Hematopoietic multipotent progenitor cell (in vitro differentiated cells): ENCODE data around the gene SYT15. TPM values are rescaled to one million over a fixed set of nuclear protein-coding genes. Genes with fewer than 3 reads are reported as not detected.
"Not testable (repeated sequence)": the region's sequence is repeated elsewhere in the genome, so short reads cannot be mapped to it uniquely, and the experiment has no call there.

Experiments used
- DNase-seq, 3 donors: peaks; one replicate each; pipeline ENCODE4 v3.0.0-alpha.2; 2011 to 2015; ENCODE audit warnings: low read depth in 2 of 3, low spot score in 2 of 3
- total RNA-seq: library from RNA; depleted of rRNA; stranded (reverse); fragments of >200 nt; gene quantifications from one replicate; pipeline ENCODE4 v1.2.3, GENCODE V29; 2012

Gene SYT15
- total RNA-seq, 1 donor, result 0.27 TPM

- no peak for DNase-seq
Measured at GRCh38 chr10:46555713-46556514, 23.0 kb upstream of the SYT15 start.

GRCh38 chr10:46556515-46557318 lies 22.2 kb upstream of the SYT15 start, which contains the start of gene GPRIN2:
Gene GPRIN2 (minus strand): TSS chr10:46556658. CDS start chr10:46550736, 5,922 bp downstream.
- peak in 1 of 3 donors; percentile 36 for DNase-seq

- no peak for DNase-seq
Measured at GRCh38 chr10:46557319-46558121, 21.4 kb upstream of the SYT15 start.

- DNase-seq, result no peak
Measured at GRCh38 chr10:46558122-46558391, 20.9 kb upstream of the SYT15 start.

GRCh38 chr10:46558392-46559185 lies 20.3 kb upstream of the SYT15 start:
- DNase-seq, result no peak

- no peak for DNase-seq
Measured at GRCh38 chr10:46559231-46559671, 19.7 kb upstream of the SYT15 start.

GRCh38 chr10:46560381-46560780 lies 18.5 kb upstream of the SYT15 start:
- no peak for DNase-seq

GRCh38 chr10:46560952-46561351 lies 18.0 kb upstream of the SYT15 start:
- DNase-seq, result no peak

GRCh38 chr10:46565591-46566332 lies 13.2 kb upstream of the SYT15 start:
- DNase-seq, result peak in 2 of 3 donors; percentile 64 to 74

- not testable (repeated sequence) for DNase-seq
Measured at GRCh38 chr10:46567151-46567550, 11.8 kb upstream of the SYT15 start.

- DNase-seq, result not testable (repeated sequence)
Measured at GRCh38 chr10:46570655-46571054, 8.3 kb upstream of the SYT15 start.

- not testable (repeated sequence) for DNase-seq
Measured at GRCh38 chr10:46572765-46573164, 6.2 kb upstream of the SYT15 start.

- not testable (repeated sequence) for DNase-seq
Measured at GRCh38 chr10:46573314-46573713, 5.6 kb upstream of the SYT15 start.

- DNase-seq, result not testable (repeated sequence)
Measured at GRCh38 chr10:46573884-46574283, 5.0 kb upstream of the SYT15 start.

GRCh38 chr10:46577624-46578473 lies 1.1 kb upstream of the SYT15 start:
- DNase-seq, result not testable (repeated sequence)

GRCh38 chr10:46579378-46579777 lies 450 bp downstream of the SYT15 start:
- not testable (repeated sequence) for DNase-seq

GRCh38 chr10:46581997-46582396 lies 3.1 kb downstream of the SYT15 start:
- DNase-seq, result not testable (repeated sequence)

- DNase-seq, result not testable (repeated sequence)
Measured at GRCh38 chr10:46582568-46582967, 3.6 kb downstream of the SYT15 start.
